Adipocyte (in vitro differentiated cells): ENCODE results near the gene ARIH2.
"Not testable (repeated sequence)": the region's sequence is repeated elsewhere in the genome, so short reads cannot be mapped to it uniquely, and the experiment has no call there.

Experiments
- DNase-seq: peaks from one replicate; pipeline ENCODE4 v3.0.0-alpha.2; 2015; ENCODE audit warnings: low read depth
- H3K27me3 ChIP-seq: replicated peaks from 2 replicates; pipeline ENCODE4 v1.7.0; 2013; ENCODE audit warnings: mild to moderate bottlenecking, low read length, moderate library complexity; ENCODE audit not compliant: control insufficient read depth, insufficient read depth
- H3K36me3 ChIP-seq: 2 replicates; pipeline ENCODE4 v1.7.0; 2013; ENCODE audit warnings: low read length, mild to moderate bottlenecking, moderate library complexity; ENCODE audit not compliant: control insufficient read depth, insufficient read depth, severe bottlenecking
- H3K4me1 ChIP-seq: 2 replicates; pipeline ENCODE4 v1.7.0; 2013; ENCODE audit warnings: mild to moderate bottlenecking, low read length, moderate library complexity; ENCODE audit not compliant: control insufficient read depth, insufficient read depth
- H3K4me3 ChIP-seq: 2 replicates; pipeline ENCODE4 v1.7.0; 2013; ENCODE audit warnings: mild to moderate bottlenecking, low read length, moderate library complexity
- H3K9ac ChIP-seq: 2 replicates; pipeline ENCODE4 v1.7.0; 2013; ENCODE audit warnings: mild to moderate bottlenecking, low read length, moderate library complexity
- H3K9me3 ChIP-seq: 2 replicates; pipeline ENCODE4 v1.7.0; 2013; ENCODE audit warnings: mild to moderate bottlenecking, low read length, moderate library complexity; ENCODE audit not compliant: control insufficient read depth

The ARIH2 gene

GRCh38 chr3:49007771-49008528, 89.3 kb downstream of the ARIH2 start:
- Histone ChIP-seq H3K27me3 (no peaks in the 10 kb centered on the region), H3K9me3 (no peaks in the 10 kb centered on the region), H3K9ac (peak overlapping the region; percentile 95), H3K4me3 (peak overlapping the region; percentile 92), H3K36me3 (peaks cover 5% of the 10 kb centered on the region), H3K4me1 (peaks cover 18% of the 10 kb centered on the region)
- peak; percentile 94 for DNase-seq

GRCh38 chr3:49008627-49009026, 90.0 kb downstream of the ARIH2 start:
- H3K9me3 ChIP-seq, H3K36me3 ChIP-seq, DNase-seq, H3K27me3 ChIP-seq: not testable (repeated sequence)
- Histone ChIP-seq H3K9ac (peak overlapping the region; percentile 75), H3K4me1 (peaks cover 18% of the 10 kb centered on the region), H3K4me3 (peak overlapping the region; percentile 92)

GRCh38 chr3:49009396-49009795, 90.8 kb downstream of the ARIH2 start:
- peaks cover 8% of the 10 kb centered on the region for H3K36me3 ChIP-seq
- H3K9me3 ChIP-seq = no peaks in the 10 kb centered on the region
- no peaks in the 10 kb centered on the region for H3K27me3 ChIP-seq
- H3K4me3 ChIP-seq = no peak overlapping the region
- no peak for DNase-seq
- peaks cover 18% of the 10 kb centered on the region for H3K4me1 ChIP-seq
- H3K9ac ChIP-seq = no peak overlapping the region

- no peak for DNase-seq
- no peak overlapping the region for H3K4me3 ChIP-seq
- peaks cover 27% of the 10 kb centered on the region for H3K36me3 ChIP-seq
These were observed 93.9 kb downstream of the ARIH2 start for GRCh38 chr3:49012441-49013017.

GRCh38 chr3:49013113-49013737, 94.6 kb downstream of the ARIH2 start:
- no peak overlapping the region for H3K9ac ChIP-seq
- no peak for DNase-seq
- H3K9me3 ChIP-seq = no peaks in the 10 kb centered on the region
- H3K4me3 ChIP-seq = no peak overlapping the region
- H3K4me1 ChIP-seq = peaks cover 12% of the 10 kb centered on the region
- no peaks in the 10 kb centered on the region for H3K27me3 ChIP-seq
- H3K36me3 ChIP-seq = peaks cover 27% of the 10 kb centered on the region

More at GRCh38 chr3:49012441-49013017, 93.9 kb downstream of the ARIH2 start:
- H3K27me3 ChIP-seq = no peaks in the 10 kb centered on the region
- H3K9me3 ChIP-seq = no peaks in the 10 kb centered on the region
- peaks cover 12% of the 10 kb centered on the region for H3K4me1 ChIP-seq
- no peak overlapping the region for H3K9ac ChIP-seq

GRCh38 chr3:49013738-49014660, 95.4 kb downstream of the ARIH2 start:
- Histone ChIP-seq H3K4me3 (no peak overlapping the region), H3K36me3 (peaks cover 27% of the 10 kb centered on the region)

GRCh38 chr3:49015072-49015471, 96.4 kb downstream of the ARIH2 start:
- Histone ChIP-seq H3K4me3 (no peak overlapping the region), H3K27me3 (no peaks in the 10 kb centered on the region), H3K36me3 (peaks cover 27% of the 10 kb centered on the region), H3K9ac (no peak overlapping the region), H3K4me1 (peaks cover 22% of the 10 kb centered on the region), H3K9me3 (no peaks in the 10 kb centered on the region)
- no peak for DNase-seq

More at GRCh38 chr3:49013738-49014660, 95.4 kb downstream of the ARIH2 start:
- no peak overlapping the region for H3K9ac ChIP-seq
- no peak for DNase-seq
- peaks cover 12% of the 10 kb centered on the region for H3K4me1 ChIP-seq
- H3K9me3 ChIP-seq = no peaks in the 10 kb centered on the region
- H3K27me3 ChIP-seq = no peaks in the 10 kb centered on the region

GRCh38 chr3:49015765-49016164, 97.1 kb downstream of the ARIH2 start:
- Histone ChIP-seq H3K4me3 (no peak overlapping the region), H3K9ac (no peak overlapping the region), H3K4me1 (peaks cover 26% of the 10 kb centered on the region), H3K27me3 (no peaks in the 10 kb centered on the region), H3K9me3 (no peaks in the 10 kb centered on the region), H3K36me3 (peaks cover 27% of the 10 kb centered on the region)
- DNase-seq = no peak

- H3K4me3 ChIP-seq = no peak overlapping the region
- H3K9me3 ChIP-seq = no peaks in the 10 kb centered on the region
- H3K36me3 ChIP-seq = peaks cover 27% of the 10 kb centered on the region
- peaks cover 26% of the 10 kb centered on the region for H3K4me1 ChIP-seq
- H3K27me3 ChIP-seq = no peaks in the 10 kb centered on the region
- no peak for DNase-seq
- H3K9ac ChIP-seq = peak overlapping the region; percentile 88
These were observed 98.0 kb downstream of the ARIH2 start for GRCh38 chr3:49016414-49017228.

- H3K36me3 ChIP-seq = peaks cover 27% of the 10 kb centered on the region
- H3K4me3 ChIP-seq = peak overlapping the region; percentile 91
- no peaks in the 10 kb centered on the region for H3K9me3 ChIP-seq
- H3K4me1 ChIP-seq = peaks cover 27% of the 10 kb centered on the region
- peak; percentile 21 for DNase-seq
- H3K9ac ChIP-seq = peak overlapping the region; percentile 88
- no peaks in the 10 kb centered on the region for H3K27me3 ChIP-seq
These were observed 98.8 kb downstream of the ARIH2 start for GRCh38 chr3:49017229-49017970.
